H1 (cell line): ENCODE data around the gene CNBD2. TPM values are rescaled to one million over a fixed set of nuclear protein-coding genes. Genes with fewer than 3 reads are reported as not detected.

Experiments used
- CTCF ChIA-PET: fragments of 300-600 bp; sonication (Branson Sonifier 250); formaldehyde crosslinking; loops from one replicate; lab custom pipeline; 2021; ENCODE audit not compliant: partially characterized antibody; lab: Charles Lee
- POLR2A ChIA-PET: fragments of 300-600 bp; sonication (Branson Sonifier 250); formaldehyde crosslinking; loops from one replicate; lab custom pipeline; 2021; ENCODE audit warnings: inconsistent platforms; ENCODE audit not compliant: partially characterized antibody; lab: Charles Lee
- DNase-seq, 2 experiments: peaks; one replicate each; pipeline versions ENCODE4 v3.0.0 to v3.0.0-alpha.2; 2010 to 2022; ENCODE audit warnings: low spot score in 2 of 2, low read depth in 1 of 2, mixed read lengths in 1 of 2
- FAIRE-seq: peaks from 2 replicates; lab custom pipeline; 2011; peaks lifted over from hg19 to GRCh38; lab: Jason Lieb, UNC
- H2AFZ ChIP-seq: 2 replicates; pipeline ENCODE4 v1.8.1; 2012; ENCODE audit warnings: low read length, inconsistent platforms
- H2AK5ac ChIP-seq: 2 replicates; pipeline ENCODE4 v1.6.1; 2013; ENCODE audit warnings: low read depth, low read length
- H2BK120ac ChIP-seq: replicated peaks from 2 replicates; pipeline ENCODE3; 2013; ENCODE audit warnings: low read depth, low read length, inconsistent platforms
- H2BK12ac ChIP-seq: 2 replicates; pipeline ENCODE4 v1.6.1; 2013; ENCODE audit warnings: low read depth, low read length
- H2BK15ac ChIP-seq: 2 replicates; pipeline ENCODE4 v1.6.1; 2013; ENCODE audit warnings: low read length
- H2BK20ac ChIP-seq: 2 replicates; pipeline ENCODE4 v1.6.1; 2013; ENCODE audit warnings: low read length
- H2BK5ac ChIP-seq: 2 replicates; pipeline ENCODE4 v1.6.1; 2013; ENCODE audit warnings: low read depth, low read length
- H3K14ac ChIP-seq: 2 replicates; pipeline ENCODE4 v1.6.1; 2013; ENCODE audit warnings: inconsistent platforms; ENCODE audit not compliant: insufficient read length
- H3K18ac ChIP-seq: 2 replicates; pipeline ENCODE4 v1.6.1; 2013; ENCODE audit warnings: low read length; ENCODE audit errors: extremely low read depth
- H3K23ac ChIP-seq: 2 replicates; pipeline ENCODE4 v1.6.1; 2013; ENCODE audit warnings: inconsistent platforms; ENCODE audit not compliant: insufficient read length
- H3K23me2 ChIP-seq: 2 replicates; pipeline ENCODE4 v1.6.1; 2013; ENCODE audit warnings: low read depth, low read length
- H3K27ac ChIP-seq: 2 replicates; pipeline ENCODE4 v1.6.1; 2011; ENCODE audit warnings: low read depth, low read length, inconsistent platforms
- H3K27me3 ChIP-seq, 4 experiments: replicated peaks in 1 of 4; 1 replicate in 1 of 4; 2 replicates in 3 of 4; pipeline versions ENCODE4 v1.6.1 to v1.8.1; 2011 to 2013; ENCODE audit warnings: low read length in 3 of 4, mild to moderate bottlenecking in 3 of 4, inconsistent platforms in 2 of 4, mixed read lengths in 2 of 4, moderate library complexity in 1 of 4; ENCODE audit not compliant: control insufficient read depth in 3 of 4, insufficient read depth in 3 of 4; ENCODE audit errors: extremely low read depth in 1 of 4
- H3K36me3 ChIP-seq, 4 experiments: 2 replicates each; pipeline versions ENCODE4 v1.6.1 to v1.8.1; 2011 to 2013; ENCODE audit warnings: mild to moderate bottlenecking in 4 of 4, low read length in 3 of 4, moderate library complexity in 2 of 4, control low read depth in 1 of 4, inconsistent platforms in 1 of 4; ENCODE audit not compliant: insufficient read depth in 4 of 4, control insufficient read depth in 2 of 4
- H3K4ac ChIP-seq: replicated peaks from 2 replicates; pipeline ENCODE3; 2013; ENCODE audit warnings: low read length, low read depth, mixed read lengths, inconsistent platforms; ENCODE audit not compliant: insufficient read length
- H3K4me1 ChIP-seq, 4 experiments: replicated peaks in 1 of 4; 1 replicate in 1 of 4; 2 replicates in 3 of 4; pipeline versions ENCODE4 v1.6.1 to v1.8.1; 2011 to 2013; ENCODE audit warnings: low read length in 3 of 4, inconsistent platforms in 2 of 4, mixed read lengths in 1 of 4; ENCODE audit not compliant: insufficient read depth in 4 of 4, control insufficient read depth in 3 of 4
- H3K4me2 ChIP-seq, 2 experiments: 2 replicates each; pipeline versions ENCODE4 v1.6.1 to v1.8.1; 2011 to 2013; ENCODE audit warnings: low read depth in 2 of 2, low read length in 2 of 2, control low read depth in 1 of 2, inconsistent platforms in 1 of 2, mild to moderate bottlenecking in 1 of 2; ENCODE audit not compliant: insufficient read depth in 1 of 2
- H3K4me3 ChIP-seq, 4 experiments: fragments of 200-600, 300-600 bp in 1 of 4; sonication (generic), shearing (Covaris generic), sonication (Bioruptor Twin) in 1 of 4; 2 replicates each; pipeline versions ENCODE4 v1.5.1 to v1.8.1; 2011 to 2016; ENCODE audit warnings: low read length in 4 of 4, low read depth in 3 of 4, control low read depth in 2 of 4, inconsistent platforms in 2 of 4, mild to moderate bottlenecking in 2 of 4, mixed read lengths in 1 of 4, moderate library complexity in 1 of 4; ENCODE audit not compliant: insufficient read depth in 2 of 4; ENCODE audit errors: extremely low read depth in 1 of 4
- H3K56ac ChIP-seq: replicated peaks from 2 replicates; pipeline ENCODE3; 2013; ENCODE audit warnings: low read depth, mild to moderate bottlenecking, mixed read lengths, low read length, inconsistent platforms; ENCODE audit not compliant: insufficient read length
- H3K79me1 ChIP-seq: 2 replicates; pipeline ENCODE4 v1.6.1; 2013; ENCODE audit warnings: low read depth, low read length, control low read depth
- H3K79me2 ChIP-seq, 2 experiments: 2 replicates each; pipeline versions ENCODE4 v1.6.1 to v1.8.1; 2012 to 2013; ENCODE audit warnings: low read length in 2 of 2, mild to moderate bottlenecking in 2 of 2, inconsistent platforms in 1 of 2; ENCODE audit not compliant: insufficient read depth in 2 of 2, control insufficient read depth in 1 of 2
- H3K9ac ChIP-seq, 4 experiments: replicated peaks in 1 of 4; 1 replicate in 1 of 4; 2 replicates in 3 of 4; pipeline versions ENCODE4 v1.6.1 to v1.8.1; 2011 to 2013; ENCODE audit warnings: low read depth in 3 of 4, low read length in 3 of 4, control low read depth in 2 of 4, mild to moderate bottlenecking in 2 of 4, moderate library complexity in 2 of 4, inconsistent platforms in 1 of 4; ENCODE audit errors: extremely low read depth in 1 of 4
- H3K9me3 ChIP-seq, 2 experiments: 2 replicates each; pipeline versions ENCODE4 v1.6.1 to v1.8.1; 2012 to 2013; ENCODE audit warnings: mild to moderate bottlenecking in 2 of 2, moderate library complexity in 2 of 2, control low read depth in 1 of 2, inconsistent platforms in 1 of 2, low read depth in 1 of 2, low read length in 1 of 2, mixed read lengths in 1 of 2; ENCODE audit not compliant: insufficient read depth in 2 of 2
- H4K20me1 ChIP-seq, 2 experiments: replicated peaks in 1 of 2; 2 replicates each; pipeline versions ENCODE3 to v1.8.1; 2011 to 2013; ENCODE audit warnings: inconsistent platforms in 2 of 2, low read length in 2 of 2, mild to moderate bottlenecking in 1 of 2; ENCODE audit not compliant: insufficient read depth in 2 of 2, control insufficient read depth in 1 of 2
- H4K5ac ChIP-seq: 2 replicates; pipeline ENCODE4 v1.6.1; 2013; ENCODE audit warnings: low read length, low read depth, mixed read lengths, inconsistent platforms; ENCODE audit not compliant: insufficient read length
- H4K8ac ChIP-seq: 2 replicates; pipeline ENCODE4 v1.8.0; 2013; ENCODE audit warnings: mild to moderate bottlenecking, moderate library complexity, low read length, inconsistent platforms; ENCODE audit not compliant: insufficient read depth; ENCODE audit errors: extremely low read depth
- H4K91ac ChIP-seq: replicated peaks from 2 replicates; pipeline ENCODE3; 2013; ENCODE audit warnings: low read length, mixed read lengths, inconsistent platforms; ENCODE audit not compliant: insufficient read length
- BRCA1 ChIP-seq: IDR thresholded peaks from 2 replicates; pipeline ENCODE4 v1.6.1; 2012; ENCODE audit warnings: low read depth, low read length, improper control_type of control experiment
- CBX5 ChIP-seq: fragments of 300-800, 300-1000 bp; sonication (generic); IDR thresholded peaks from 2 replicates; pipeline ENCODE4 v1.7.1; 2016; ENCODE audit warnings: antibody characterized with exemption, low read length, low read depth
- CHD1 ChIP-seq: IDR thresholded peaks from 2 replicates; pipeline ENCODE4 v1.6.1; 2012; ENCODE audit warnings: low read depth, low read length, improper control_type of control experiment
- EGR1 ChIP-seq: IDR thresholded peaks from 2 replicates; pipeline ENCODE4 v1.6.1; 2011; ENCODE audit warnings: low read depth, low read length, borderline replicate concordance
- EZH2 ChIP-seq: fragments of 200-600 bp; sonication (generic); IDR thresholded peaks from 2 replicates; pipeline ENCODE4 v1.7.1; 2012; ENCODE audit warnings: low read depth, mild to moderate bottlenecking, moderate library complexity, low read length, inconsistent platforms; ENCODE audit not compliant: severe bottlenecking
- PHF8 ChIP-seq: fragments of 200-600 bp; sonication (generic); conservative IDR thresholded peaks from 2 replicates; pipeline ENCODE4 v1.7.1; 2012; ENCODE audit warnings: low read depth, mild to moderate bottlenecking, inconsistent platforms, low read length, moderate library complexity
- SP2 ChIP-seq: IDR thresholded peaks from 2 replicates; pipeline ENCODE4 v1.6.1; 2012; ENCODE audit warnings: mild to moderate bottlenecking, low read length, inconsistent platforms
- WGBS, 2 experiments: shearing (Covaris generic) in 1 of 2; methylation state at CpG; one replicate each; pipeline versions ENCODE4 v1.1.6 to v1.1.7; 2013 to 2015; ENCODE audit warnings: low lambda C conversion rate in 2 of 2, mixed read lengths in 2 of 2, inconsistent platforms in 1 of 2, low coverage in 1 of 2, missing lambda C conversion rate in 1 of 2; ENCODE audit not compliant: insufficient replicate concordance in 2 of 2, insufficient coverage in 1 of 2, insufficient read length in 1 of 2; ENCODE audit errors: extremely low coverage in 1 of 2, missing lambda C conversion rate in 1 of 2; 5-methylcytosine and 5-hydroxymethylcytosine counted together
- polyA plus RNA-seq, 7 experiments: library from polyadenylated mRNA; depleted of rRNA in 3 of 7; stranded (reverse) in 5 of 7; unstranded in 2 of 7; fragments of >200 nt in 5 of 7; fragments of 200-250 nt in 2 of 7; gene quantifications; 1 replicate in 5 of 7; 2 replicates in 1 of 7; 4 replicates in 1 of 7; pipeline versions ENCODE4 v1.2.1 to v1.2.3, GENCODE V29; 2011 to 2013; ENCODE audit warnings: missing spikeins in 2 of 7, mixed read lengths in 2 of 7
- total RNA-seq: library from RNA; stranded (reverse); fragmentation: NEBNext Ultra II Directional; extraction: Animal tissue kit (Norgen Biotek cat#: 25700); gene quantifications from 2 replicates; pipeline ENCODE4 v1.2.1, GENCODE V29; 2021

Gene CNBD2
- total and polyA plus RNA-seq, 2 of the 8 experiments (the other 6 are each of a cell fraction or from before 2014, with no cell fraction given): 2.6 to 4.5 TPM

- H3K9ac ChIP-seq: no peak overlapping the region
- no peak for TF ChIP-seq EZH2
- TF ChIP-seq BRCA1: no peak
- TF ChIP-seq SP2: no peak
- TF ChIP-seq CHD1: no peak
- TF ChIP-seq EGR1: no peak
- TF ChIP-seq CBX5: no peak
- TF ChIP-seq PHF8: no peak
These were observed 18.3 kb upstream of the CNBD2 start for GRCh38 chr20:35950093-35950492.

More at GRCh38 chr20:35950093-35950492, 18.3 kb upstream of the CNBD2 start:
- Histone ChIP-seq H3K79me2 (peaks cover 5 to 20% of the 10 kb centered on the region in 2 experiments; a peak in 2 of 4 replicates), H4K8ac (no peak overlapping the region), H3K23ac (no peak overlapping the region), H3K79me1 (0 out of 2 replicates have a peak, but pooled peaks cover 4% of the 10 kb centered on the region), H3K23me2 (peaks cover 8% of the 10 kb centered on the region), H4K91ac (no peak overlapping the region), H3K4me2 (no peak overlapping the region), H3K4me3 (no peak overlapping the region), H3K27me3 (no peaks in the 10 kb centered on the region), H3K36me3 (peaks cover 0 to 13% (median 3%) of the 10 kb centered on the region in 4 experiments; a peak in 4 of 8 replicates), H2BK120ac (no peak overlapping the region), H3K4ac (no peak overlapping the region), H2BK12ac (no peak overlapping the region), H4K5ac (no peak overlapping the region), H3K56ac (no peak overlapping the region), H2AK5ac (no peak overlapping the region), H2BK5ac (no peak overlapping the region), H2AFZ (no peak overlapping the region), H3K18ac (no peak overlapping the region), H2BK20ac (no peak overlapping the region), H3K9me3 (no peaks in the 10 kb centered on the region), H3K27ac (no peak overlapping the region), H3K4me1 (peaks cover 0 to 5% (median 3%) of the 10 kb centered on the region in 4 experiments; a peak in 4 of 7 replicates), H2BK15ac (no peak overlapping the region), H3K14ac (no peak overlapping the region), H4K20me1 (peaks cover 3 to 8% of the 10 kb centered on the region in 2 experiments)
- ChIA-PET POLR2A (interaction anchor here (1.2 kb wide), 2 partner anchors 208 to 216 kb away, joined by 3 read pairs; partner anchors contain the start of gene RBM39), CTCF (interaction anchor here (0.7 kb wide), 1 partner anchor 12 kb away, joined by 3 read pairs; no protein-coding TSS in a partner anchor)
- no peak for FAIRE-seq
- no peak for DNase-seq
- WGBS, 2 experiments: 96% methylated on average over 7 of the region's 7 CpGs; no CpG with 5 or more reads in 1 of the 2 experiments
